NCI-H2029 (cell line): ENCODE data around the gene FMNL2.
"Not testable (repeated sequence)": the region's sequence is repeated elsewhere in the genome, so short reads cannot be mapped to it uniquely, and the experiment has no call there.

Source experiments
- DNase-seq: peaks from one replicate; lab custom pipeline; 2025; lab: John Stamatoyannopoulos, UW

The FMNL2 gene

DNA sequence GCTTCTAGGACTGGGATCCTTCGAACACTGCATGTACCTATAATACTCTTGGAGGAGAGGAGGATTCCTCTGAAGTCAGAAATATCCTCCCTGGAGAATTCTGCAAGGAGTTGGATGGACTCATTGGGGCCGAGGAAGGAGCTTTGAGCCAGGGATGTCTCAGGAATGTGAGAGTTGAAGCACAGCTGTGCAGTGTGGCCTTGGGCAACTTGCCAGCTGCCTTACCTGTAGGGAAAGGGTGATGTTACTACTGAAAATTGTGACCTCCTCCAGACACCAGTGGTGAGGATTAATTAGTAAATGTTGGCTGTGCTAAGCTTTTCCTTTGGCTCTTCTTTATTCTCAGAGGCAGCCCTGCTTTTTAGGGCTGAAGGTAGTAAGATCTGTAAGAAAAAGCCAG lies 41.4 kb downstream of the FMNL2 start:
- DNase-seq = no peak

DNA sequence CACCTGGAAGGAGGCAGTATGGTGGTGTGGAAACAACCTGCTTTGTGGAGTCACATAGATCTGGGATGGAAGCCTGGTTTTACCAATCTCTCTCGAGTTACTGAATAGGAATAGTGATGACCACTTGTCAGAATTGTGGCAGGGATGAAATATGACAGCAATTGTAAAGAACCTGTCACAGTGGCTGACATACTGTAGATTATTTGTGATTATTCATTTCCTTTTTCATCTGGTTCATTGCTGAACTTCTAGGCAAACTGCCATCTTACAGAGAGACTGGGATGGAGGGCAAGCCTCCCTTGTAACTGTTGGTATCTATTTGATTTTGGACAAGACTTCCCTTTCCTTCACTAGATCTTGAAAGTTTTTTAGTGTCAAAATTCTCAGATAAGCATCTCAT lies 42.0 kb downstream of the FMNL2 start:
- DNase-seq = no peak

DNA sequence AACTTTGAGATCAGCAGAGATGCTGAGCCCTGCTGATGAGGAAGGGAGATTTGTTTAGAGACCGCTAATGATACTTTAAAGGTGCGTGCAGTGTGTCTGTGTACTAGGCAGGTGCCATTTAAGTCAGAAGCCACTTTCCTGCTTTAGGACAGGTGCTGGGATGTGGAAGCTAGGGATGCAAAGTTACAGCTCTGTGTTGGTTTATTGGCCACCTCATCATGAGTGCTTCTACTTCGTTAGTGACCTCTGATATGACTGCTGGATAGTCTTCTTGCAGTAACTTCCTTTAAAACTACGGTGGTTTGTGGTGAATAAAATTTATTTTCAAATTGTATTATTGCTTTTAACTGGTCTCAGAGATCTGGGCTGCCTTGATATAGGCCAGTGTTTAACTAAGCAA lies 44.1 kb downstream of the FMNL2 start:
- no peak for DNase-seq

DNA sequence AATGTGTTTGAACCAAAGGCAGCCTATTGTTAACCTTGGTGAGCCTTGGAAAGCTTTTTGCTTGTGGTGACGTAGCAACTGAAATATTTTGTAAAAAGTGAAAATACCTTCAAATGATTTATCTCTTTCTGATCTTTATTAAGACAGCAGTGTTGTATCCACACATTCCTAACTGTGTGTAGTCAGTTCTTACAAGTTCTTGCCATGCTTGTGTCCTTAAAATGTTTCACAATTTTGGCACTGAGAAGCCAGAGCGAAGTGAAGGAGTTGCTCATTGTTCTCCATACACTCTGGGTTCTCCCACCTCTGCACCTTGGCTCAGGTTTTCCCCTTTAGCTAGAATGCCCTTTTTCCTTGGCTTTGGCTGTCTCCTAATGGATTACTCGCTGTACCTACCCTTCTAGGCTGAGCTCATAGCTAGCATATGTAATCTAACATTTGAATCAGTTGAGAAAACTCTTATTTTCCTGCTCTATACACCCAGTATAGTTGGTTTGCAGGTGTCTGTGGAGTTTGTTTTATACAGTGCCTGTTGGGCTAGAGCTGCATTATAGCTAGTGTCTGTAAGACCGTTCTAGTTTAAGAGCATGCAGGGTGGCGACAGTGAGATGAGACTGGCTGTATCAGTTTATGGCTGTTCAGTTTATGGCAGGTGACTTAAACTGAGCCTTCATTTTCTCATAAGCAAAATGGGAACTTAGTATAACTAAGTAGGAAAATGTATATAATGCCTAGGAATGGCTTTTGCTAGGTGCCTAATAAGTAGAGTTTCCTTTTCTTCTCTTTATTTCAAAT lies 45.5 kb downstream of the FMNL2 start:
- DNase-seq = no peak

DNA sequence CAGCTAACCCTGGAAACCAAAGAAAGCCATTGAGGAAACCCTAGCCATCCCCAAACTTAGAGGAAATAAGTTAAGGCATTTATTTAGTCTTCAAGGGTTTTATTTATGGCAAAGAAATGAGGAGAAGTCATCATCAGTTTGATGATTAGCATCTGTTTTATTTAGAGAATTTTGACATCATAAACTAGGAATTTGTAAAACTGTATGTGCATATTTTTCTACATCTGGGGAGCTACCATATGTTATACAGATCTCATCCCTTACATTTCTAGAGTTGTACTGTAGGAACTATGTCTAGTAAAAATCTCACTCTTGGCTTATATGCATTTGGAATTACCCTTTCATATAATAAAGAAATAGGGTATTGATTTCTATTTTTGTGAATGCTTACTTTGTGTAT lies 48.7 kb downstream of the FMNL2 start:
- no peak for DNase-seq

DNA sequence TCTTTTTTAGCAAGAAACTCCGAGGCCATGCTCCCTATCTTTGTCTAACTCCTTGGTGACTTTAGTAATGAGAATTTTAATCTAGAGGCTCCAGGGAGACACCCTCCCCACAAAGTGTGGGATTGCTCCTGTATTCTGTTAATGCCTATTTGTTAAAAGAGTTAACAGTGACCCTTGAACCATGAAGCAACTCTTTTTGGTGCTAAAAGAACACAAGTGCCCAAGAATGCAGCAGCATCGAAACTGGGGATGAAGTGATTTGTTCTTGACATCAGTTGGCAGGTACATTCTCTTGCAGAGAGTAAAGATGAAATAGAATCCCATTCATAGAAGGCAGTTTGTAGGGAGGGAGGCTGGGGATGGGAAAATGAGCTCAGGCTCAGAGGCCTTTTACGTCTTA lies 50.0 kb downstream of the FMNL2 start:
- DNase-seq = no peak

DNA sequence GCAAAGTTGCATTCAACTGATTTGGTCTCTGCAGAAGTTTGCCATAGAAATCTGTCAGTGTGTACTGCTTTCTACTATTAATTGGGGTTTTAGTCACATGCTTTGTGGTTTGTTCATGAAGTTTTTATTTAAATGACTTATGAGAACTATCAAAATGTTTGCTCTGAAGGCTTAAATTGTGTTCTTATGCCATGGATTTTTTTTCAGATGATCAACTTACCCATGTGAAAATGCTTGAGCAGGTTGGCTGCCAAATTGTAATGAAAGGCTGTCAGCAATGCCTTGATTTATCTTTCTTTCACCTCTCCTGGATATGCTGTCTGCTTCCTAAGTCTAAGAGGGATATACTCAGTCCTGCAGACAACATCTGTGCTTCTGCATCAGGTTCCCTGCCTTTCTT lies 50.7 kb downstream of the FMNL2 start:
- DNase-seq = no peak

DNA sequence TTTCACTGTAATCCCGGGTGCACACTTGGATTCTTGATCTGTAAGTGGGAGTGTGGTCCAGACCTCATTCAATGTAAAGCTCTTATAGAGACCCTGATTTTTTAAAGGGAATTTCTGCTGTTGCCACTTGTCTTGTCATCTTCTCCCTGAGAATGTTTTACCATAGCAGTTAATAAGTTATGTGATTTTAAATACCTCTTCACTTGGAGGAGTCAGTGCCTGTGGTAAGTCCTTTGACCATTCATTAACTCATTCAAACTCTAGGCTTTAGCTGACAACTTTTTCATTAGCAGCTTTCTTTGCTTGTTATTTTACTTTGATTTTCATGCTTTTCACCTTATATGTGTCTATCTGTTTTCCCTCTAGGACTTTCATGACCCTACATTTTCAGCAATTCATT lies 51.3 kb downstream of the FMNL2 start:
- DNase-seq = no peak

DNA sequence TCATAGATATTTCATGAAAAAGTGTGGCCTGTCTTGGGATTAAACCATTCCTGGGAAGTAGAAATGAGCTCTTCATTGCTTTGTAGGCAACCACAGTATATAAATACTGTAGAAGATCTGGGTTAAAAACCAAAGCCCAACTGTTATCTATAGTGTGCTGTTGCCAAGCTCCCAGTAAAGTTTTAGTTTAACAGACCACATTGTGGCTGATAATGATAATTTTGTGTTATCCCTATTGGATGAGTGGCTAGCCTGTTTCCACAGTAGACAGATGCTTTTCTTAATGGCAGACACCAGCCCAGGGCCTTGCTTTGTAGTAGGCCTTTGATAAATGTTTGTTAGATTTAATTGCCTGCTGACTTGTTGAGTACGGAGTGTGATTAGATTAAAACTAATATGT lies 52.1 kb downstream of the FMNL2 start:
- no peak for DNase-seq

DNA sequence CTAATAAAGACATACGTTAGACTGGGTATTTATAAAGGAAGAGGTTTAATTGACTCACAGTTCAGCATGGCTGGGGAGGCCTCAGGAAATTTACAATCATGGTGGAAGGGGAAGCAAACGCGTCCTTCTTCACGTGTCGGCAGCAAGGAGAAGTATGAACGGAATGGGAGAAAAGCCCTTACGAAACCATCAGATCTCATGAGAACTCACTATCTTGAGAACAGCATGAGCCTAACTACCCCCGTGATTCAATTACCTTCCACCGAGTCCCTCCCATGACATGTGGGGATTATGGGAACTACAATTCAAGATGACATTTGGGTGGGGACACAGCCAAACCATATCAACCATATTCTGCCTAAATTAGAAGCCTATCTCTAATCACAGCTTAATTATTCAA lies 53.3 kb downstream of the FMNL2 start:
- not testable (repeated sequence) for DNase-seq

DNA sequence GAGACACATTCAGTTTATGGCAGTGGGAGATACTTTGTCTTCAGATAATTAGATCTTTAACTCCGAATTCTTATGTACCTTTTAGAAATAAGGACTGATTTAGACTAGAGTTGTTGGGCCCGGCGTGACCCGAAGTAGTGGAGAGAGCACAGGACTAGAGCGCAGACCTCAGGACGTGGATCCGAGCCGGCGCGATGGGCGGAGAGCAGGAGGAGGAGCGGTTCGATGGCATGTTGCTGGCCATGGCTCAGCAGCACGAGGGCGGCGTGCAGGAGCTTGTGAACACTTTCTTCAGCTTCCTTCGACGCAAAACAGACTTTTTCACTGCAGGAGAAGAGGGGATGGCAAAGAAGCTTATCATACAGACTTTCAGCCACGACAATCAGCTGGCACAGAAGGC lies 54.5 kb downstream of the FMNL2 start:
- no peak for DNase-seq

DNA sequence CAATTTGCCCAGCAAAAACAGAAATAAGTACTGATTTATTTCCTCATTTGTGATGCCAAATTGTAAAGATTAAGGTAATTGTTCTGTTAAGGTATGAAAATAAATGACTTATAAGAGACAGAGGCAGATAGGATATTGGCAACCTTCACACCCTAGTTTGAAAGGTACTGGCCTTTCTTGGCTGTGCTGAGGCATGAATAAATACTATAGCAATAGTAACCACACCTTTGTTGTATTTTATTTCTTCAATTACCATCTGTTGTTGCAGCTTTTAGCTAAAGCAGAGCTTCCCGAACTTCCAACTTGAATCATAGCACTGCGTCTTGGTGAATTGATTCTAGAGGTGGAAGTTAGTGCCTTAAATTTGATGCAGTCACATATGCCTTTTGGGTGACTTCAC lies 55.9 kb downstream of the FMNL2 start:
- no peak for DNase-seq

DNA sequence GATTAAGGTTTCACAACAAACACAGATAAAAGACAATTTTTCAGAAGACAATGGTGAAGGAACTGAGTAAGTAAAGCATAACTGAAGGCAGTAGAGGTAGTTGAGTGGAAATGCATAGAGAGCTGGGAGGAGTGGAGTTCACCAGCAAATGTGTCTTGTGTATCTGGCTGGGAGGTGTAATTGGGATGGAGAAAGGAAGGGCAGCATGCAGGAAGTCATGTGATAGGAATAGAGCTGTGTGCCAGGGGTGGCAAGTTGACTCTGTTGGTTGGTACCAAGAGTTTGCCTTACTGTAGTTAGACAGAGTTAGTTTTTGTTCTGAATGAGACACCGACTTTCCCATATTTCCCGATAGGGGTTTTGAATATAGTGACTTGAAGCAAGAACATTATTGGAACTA lies 56.3 kb downstream of the FMNL2 start:
- no peak for DNase-seq

DNA sequence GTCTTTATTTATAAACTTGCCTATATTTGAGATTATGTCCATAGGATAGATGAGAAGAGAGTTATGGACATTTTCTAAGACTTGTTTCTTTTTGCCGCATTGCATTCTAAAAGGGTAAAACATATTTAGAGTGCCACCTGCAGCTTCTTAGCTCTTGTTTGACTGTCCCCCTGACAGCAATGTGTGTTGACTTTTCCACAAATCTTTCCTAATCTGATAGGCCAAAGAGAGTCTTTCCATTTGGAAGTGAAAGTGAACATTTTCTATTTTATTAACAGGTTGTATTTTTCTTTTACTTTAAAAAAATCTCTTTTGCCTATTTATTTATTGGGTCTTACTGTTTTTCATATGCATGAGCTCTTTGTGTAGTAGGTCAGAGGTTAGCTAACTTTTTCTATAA lies 58.4 kb downstream of the FMNL2 start:
- DNase-seq = no peak

DNA sequence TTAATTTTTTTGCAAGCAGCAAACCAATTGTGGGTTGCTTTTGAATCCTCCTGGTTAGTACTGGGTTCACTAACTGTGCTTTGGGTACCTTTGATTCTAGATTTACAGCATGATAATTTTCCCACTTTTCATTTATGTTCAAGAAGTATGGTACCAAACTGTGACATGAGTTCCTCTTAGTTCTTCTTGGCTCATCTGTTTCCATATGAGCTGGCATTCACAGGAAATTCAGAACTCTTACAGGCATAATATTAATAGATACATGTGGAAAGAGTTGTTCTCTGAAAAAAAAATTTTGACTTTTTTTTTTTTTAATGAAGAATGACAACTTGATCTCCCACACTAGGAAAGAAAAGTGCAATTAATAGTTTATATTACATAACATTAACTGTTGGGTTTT lies 59.4 kb downstream of the FMNL2 start:
- no peak for DNase-seq

DNA sequence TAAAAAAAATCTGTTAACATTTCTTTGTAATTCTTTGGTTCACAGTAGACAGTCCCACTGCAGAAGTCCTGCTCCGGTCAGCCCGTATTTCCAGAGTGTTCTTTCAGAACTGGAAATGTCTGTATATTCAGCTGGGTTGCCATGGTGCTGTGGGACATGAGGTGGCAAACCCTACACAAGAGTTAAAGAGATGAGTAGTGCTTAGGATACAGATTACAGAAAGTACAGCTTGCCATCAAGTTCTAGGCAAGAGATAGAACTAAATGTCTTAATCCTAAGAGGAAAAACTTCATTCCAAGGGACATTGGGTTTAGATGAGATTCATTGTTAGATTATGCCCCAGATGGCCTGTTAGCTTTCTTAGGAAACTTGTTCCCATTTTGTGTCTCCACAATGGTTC lies 60.1 kb downstream of the FMNL2 start:
- DNase-seq = no peak

DNA sequence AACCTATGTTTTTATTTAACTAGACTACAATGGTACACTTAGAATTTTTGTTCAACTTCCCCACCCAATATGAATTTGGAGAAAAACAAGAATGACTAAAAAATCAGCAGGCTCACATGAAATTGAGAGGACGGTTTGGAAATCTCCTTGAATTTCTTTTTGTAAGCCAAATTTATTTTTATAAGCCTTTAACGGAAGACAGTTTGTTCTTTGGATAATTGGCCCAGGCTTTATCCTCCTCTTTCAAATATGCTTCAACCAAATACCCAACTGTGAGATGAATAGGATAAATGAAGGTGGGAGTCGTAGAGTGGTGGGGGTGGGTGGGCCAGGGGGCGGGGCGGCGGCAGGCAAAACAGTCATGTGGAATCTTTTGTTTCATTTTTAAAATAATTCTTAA lies 60.6 kb downstream of the FMNL2 start:
- no peak for DNase-seq

DNA sequence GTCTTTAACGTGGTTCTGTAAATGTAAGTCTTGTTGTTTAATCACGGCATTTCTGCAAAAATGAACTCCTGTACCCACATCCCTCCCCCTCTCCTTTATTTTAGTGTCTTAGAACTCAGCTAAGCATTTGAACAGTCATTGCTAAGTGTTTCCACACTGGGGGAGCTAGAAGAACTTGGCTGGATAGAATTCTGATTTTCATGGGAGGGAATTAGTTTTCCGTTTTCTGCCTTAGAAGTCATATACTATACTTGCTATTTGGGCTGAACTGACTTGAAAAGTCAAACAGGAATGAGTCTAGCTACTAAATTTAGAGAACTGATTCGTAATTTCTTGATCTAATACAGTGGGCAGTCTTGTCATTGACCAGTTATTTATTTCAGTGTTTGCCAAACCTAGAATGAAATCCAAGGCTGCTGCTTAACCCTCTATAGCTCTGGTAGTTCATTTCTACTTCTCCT lies 61.1 kb downstream of the FMNL2 start:
- no peak for DNase-seq

DNA sequence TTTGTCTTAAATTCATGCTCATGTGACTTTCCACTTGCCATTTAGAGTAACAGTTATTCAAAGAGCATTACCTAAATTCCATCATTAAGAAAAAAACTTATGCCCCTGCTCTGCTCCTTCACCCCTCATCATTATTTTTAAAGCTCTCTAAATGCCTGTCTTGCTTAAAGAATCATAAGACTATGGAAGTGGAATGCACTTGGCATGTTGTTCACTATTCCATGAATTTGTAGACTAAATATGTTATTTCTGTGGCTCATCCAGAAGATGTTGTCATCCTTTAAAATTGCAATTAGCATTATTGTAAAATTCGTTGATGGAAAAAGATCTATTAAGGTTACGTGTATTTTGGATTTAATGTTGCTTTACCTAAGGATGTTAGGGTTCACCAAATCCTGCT lies 61.8 kb downstream of the FMNL2 start:
- no peak for DNase-seq

DNA sequence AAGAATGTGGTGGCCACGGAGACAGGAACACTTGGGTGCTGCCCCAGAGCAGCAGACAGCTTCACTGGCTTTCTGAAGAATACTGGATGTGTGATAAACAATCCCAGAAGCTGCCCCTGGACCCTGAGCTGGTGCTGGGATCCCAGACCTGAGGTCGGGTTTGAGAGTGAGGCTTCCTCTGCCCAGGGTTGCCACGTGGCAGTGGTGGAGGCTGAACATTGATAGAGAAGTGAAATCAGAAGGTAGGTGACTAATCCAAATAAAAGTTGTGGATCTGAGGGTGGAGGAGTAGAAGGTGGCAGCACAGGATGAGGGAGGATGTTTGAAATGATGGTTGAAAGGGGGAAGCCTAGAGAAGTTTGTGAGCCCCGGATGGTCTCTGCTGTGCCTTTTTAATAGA lies 64.0 kb downstream of the FMNL2 start:
- DNase-seq = no peak

DNA sequence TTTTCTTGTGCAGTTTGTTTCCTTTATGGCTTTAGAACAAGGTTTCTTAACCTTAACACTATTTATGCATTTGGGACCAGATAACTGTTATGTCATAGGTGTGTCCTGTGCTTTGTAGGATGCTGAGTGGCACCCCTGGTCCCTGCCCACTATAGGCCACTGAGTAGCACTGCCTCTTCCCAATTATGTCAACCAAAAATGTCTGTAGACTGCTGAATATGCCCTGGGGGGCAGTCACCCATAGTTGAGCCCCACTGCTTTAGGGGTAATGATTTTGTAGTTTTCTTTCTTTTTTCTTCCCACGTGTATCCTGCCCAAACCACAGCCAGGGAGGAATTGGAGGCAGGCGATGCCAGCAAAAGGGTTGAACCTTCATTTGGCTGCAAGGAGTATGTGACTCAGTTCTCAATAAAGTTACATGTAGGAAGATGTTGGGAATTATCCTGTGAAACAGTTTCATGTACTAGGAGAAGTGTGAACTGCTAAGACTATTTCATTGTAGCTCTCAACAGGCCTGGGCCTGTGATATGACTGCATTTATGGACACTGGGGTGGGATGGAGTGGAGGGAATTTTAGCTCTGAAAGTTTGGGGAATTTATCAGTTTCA lies 65.7 kb downstream of the FMNL2 start:
- no peak for DNase-seq

DNA sequence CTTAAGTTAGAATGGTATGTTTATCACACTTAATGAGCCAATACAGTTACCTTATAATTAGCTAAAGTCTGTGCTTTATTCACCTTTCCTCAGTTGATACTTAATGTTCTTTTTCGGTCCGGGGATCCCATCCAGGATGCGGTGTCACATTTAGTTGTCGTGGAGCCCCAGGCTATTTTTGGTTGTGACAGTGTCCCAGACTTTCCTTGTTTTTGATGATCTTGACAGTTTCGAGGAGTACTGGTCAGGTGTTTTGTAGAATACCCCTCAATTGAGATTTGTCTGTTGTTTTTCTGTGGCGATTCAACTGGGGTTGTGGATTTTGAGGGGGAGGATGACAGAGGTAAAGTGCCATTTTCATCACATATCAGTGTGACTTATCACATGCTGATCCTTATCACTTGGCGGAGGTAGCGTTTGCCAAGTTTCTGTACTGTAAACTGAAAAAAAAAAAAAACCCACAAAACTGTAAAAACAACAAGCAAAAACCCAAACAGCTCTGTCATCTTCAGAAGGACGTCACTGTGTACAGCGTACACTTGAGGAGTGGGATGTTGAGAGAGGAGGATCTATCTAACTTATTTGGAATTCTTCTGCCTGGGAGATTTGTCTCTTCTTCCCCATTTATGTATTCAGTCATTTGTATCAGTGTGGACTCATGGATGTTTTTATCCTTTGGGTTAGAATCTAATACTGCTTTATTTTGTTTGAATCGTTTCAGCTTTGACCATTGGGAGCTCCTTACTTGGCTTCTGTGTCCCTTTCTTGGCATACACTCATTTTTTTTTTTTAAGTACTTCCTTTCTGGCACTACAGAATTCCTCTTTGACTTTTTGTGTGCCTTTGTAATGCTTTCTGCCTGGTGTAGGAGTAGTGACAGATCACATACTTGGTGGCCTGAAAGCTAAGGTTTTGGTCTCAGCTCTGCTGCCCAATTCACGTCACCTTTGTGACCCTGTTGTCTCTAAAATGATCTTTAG lies 68.1 kb downstream of the FMNL2 start:
- peak; percentile 22 for DNase-seq
